HEK293T (cell line): ENCODE measurements around the gene CERS3.

Experiments
- FOXM1 ChIP-seq: fragments of 450-650 bp; IDR thresholded peaks from 2 replicates; pipeline ENCODE4 v1.6.1; 2017; ENCODE audit warnings: mild to moderate bottlenecking, borderline replicate concordance
- LEF1 ChIP-seq: fragments of 450-650 bp; IDR thresholded peaks from 2 replicates; pipeline ENCODE4 v1.6.1; 2017; ENCODE audit warnings: mild to moderate bottlenecking, borderline replicate concordance
- SUZ12 ChIP-seq: fragments of 450-650 bp; IDR thresholded peaks from 2 replicates; pipeline ENCODE4 v1.6.1; 2016; ENCODE audit warnings: mild to moderate bottlenecking
- TF ChIP-seq, protein P1 (sequence below): fragments of 450-650 bp; IDR thresholded peaks from 2 replicates; pipeline ENCODE4 v1.6.1; 2016

DNA sequence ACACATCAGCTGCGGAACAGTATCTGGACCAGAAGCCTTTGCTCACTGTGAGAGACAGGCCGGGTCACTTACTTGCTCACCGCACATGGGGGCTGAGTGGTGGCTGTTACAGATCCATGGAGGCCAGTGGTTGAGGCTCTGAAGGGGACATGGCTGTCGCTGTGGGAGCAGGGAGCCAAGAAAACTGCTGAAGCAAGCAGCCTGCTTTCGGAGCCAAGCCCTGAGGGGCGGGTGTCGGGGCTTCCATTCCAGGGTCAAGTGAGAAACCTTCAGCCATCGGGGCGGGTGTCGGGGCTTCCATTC is 144.7 kb downstream of the CERS3 start:
- TF ChIP-seq, protein P1, sequence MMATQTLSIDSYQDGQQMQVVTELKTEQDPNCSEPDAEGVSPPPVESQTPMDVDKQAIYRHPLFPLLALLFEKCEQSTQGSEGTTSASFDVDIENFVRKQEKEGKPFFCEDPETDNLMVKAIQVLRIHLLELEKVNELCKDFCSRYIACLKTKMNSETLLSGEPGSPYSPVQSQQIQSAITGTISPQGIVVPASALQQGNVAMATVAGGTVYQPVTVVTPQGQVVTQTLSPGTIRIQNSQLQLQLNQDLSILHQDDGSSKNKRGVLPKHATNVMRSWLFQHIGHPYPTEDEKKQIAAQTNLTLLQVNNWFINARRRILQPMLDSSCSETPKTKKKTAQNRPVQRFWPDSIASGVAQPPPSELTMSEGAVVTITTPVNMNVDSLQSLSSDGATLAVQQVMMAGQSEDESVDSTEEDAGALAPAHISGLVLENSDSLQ = no peak
- no peak for TF ChIP-seq FOXM1
- TF ChIP-seq LEF1 = no peak
- TF ChIP-seq SUZ12 = no peak
